OCI-LY1 (cell line): Measurements from ENCODE around the gene CHST13.

Experiments
- H2AFZ ChIP-seq: fragments of 200-600 bp; sonication (generic), shearing (Covaris generic); 2 replicates; pipeline ENCODE4 v1.6.0; 2014; ENCODE audit warnings: antibody characterized with exemption, mild to moderate bottlenecking, low read length
- H3F3A ChIP-seq: fragments of 200-600 bp; sonication (generic), shearing (Covaris generic); 2 replicates; pipeline ENCODE4 v1.6.0; 2014; ENCODE audit warnings: mild to moderate bottlenecking, antibody characterized with exemption, low read length, moderate library complexity; ENCODE audit not compliant: insufficient read depth
- H3K27ac ChIP-seq: fragments of 200-600 bp; sonication (generic); 2 replicates; pipeline ENCODE4 v1.5.1; 2014; ENCODE audit warnings: low read length, mixed run types, mild to moderate bottlenecking, low read depth; ENCODE audit not compliant: poor library complexity, severe bottlenecking
- H3K27me3 ChIP-seq: fragments of 200-600 bp; sonication (generic); 2 replicates; pipeline ENCODE4 v1.6.0; 2014; ENCODE audit warnings: antibody characterized with exemption, mild to moderate bottlenecking, low read length, moderate library complexity; ENCODE audit not compliant: insufficient read depth
- H3K36me3 ChIP-seq: fragments of 200-600 bp; sonication (generic); 2 replicates; pipeline ENCODE4 v1.6.1; 2014; ENCODE audit warnings: mild to moderate bottlenecking, antibody characterized with exemption, low read length, moderate library complexity, mixed read lengths; ENCODE audit not compliant: insufficient read depth
- H3K4me1 ChIP-seq: fragments of 200-600 bp; sonication (generic); 2 replicates; pipeline ENCODE4 v1.5.1; 2014; ENCODE audit warnings: mild to moderate bottlenecking, low read length, moderate library complexity; ENCODE audit not compliant: insufficient read depth, severe bottlenecking
- H3K4me2 ChIP-seq: fragments of 200-600 bp; sonication (generic), shearing (Covaris generic); 2 replicates; pipeline ENCODE4 v1.6.1; 2014; ENCODE audit warnings: low read length
- H3K4me3 ChIP-seq: fragments of 200-600 bp; sonication (generic); 2 replicates; pipeline ENCODE4 v1.5.1; 2014; ENCODE audit warnings: low read length, low read depth, mild to moderate bottlenecking, mixed read lengths; ENCODE audit not compliant: poor library complexity, severe bottlenecking
- H3K79me2 ChIP-seq: fragments of 200-600 bp; shearing (Covaris generic); 2 replicates; pipeline ENCODE4 v1.6.1; 2016; ENCODE audit warnings: mixed run types, low read length, mixed read lengths; ENCODE audit not compliant: insufficient read depth
- H3K9ac ChIP-seq: fragments of 200-600 bp; sonication (generic), shearing (Covaris generic); 2 replicates; pipeline ENCODE4 v1.6.1; 2014; ENCODE audit warnings: mild to moderate bottlenecking, low read length, mixed read lengths
- H3K9me2 ChIP-seq: fragments of 200-600 bp; sonication (generic), shearing (Covaris generic); 2 replicates; pipeline ENCODE4 v1.6.1; 2014; ENCODE audit warnings: low read depth, mild to moderate bottlenecking, low read length, mixed read lengths
- H3K9me3 ChIP-seq: fragments of 200-600 bp; shearing (Covaris generic); 2 replicates; pipeline ENCODE4 v1.6.1; 2014; ENCODE audit warnings: low read length, mixed read lengths
- H4K20me1 ChIP-seq: fragments of 200-600 bp; sonication (generic), shearing (Covaris generic); 2 replicates; pipeline ENCODE4 v1.6.0; 2016; ENCODE audit warnings: mild to moderate bottlenecking, low read length; ENCODE audit not compliant: insufficient read depth
- EZH2 ChIP-seq: fragments of 200-600 bp; sonication (generic), shearing (Covaris generic); IDR thresholded peaks from 2 replicates; pipeline ENCODE4 v1.8.0; 2017; ENCODE audit warnings: borderline replicate concordance, mixed run types, mild to moderate bottlenecking, antibody characterized with exemption, low read length, moderate library complexity, mixed read lengths
- TF ChIP-seq, protein P1 (sequence below): fragments of 200-600 bp; sonication (generic), shearing (Covaris generic); IDR thresholded peaks from 2 replicates; pipeline ENCODE4 v1.5.1; 2017; ENCODE audit warnings: mild to moderate bottlenecking, antibody characterized with exemption, low read length, moderate library complexity, mixed read lengths

The CHST13 gene

DNA sequence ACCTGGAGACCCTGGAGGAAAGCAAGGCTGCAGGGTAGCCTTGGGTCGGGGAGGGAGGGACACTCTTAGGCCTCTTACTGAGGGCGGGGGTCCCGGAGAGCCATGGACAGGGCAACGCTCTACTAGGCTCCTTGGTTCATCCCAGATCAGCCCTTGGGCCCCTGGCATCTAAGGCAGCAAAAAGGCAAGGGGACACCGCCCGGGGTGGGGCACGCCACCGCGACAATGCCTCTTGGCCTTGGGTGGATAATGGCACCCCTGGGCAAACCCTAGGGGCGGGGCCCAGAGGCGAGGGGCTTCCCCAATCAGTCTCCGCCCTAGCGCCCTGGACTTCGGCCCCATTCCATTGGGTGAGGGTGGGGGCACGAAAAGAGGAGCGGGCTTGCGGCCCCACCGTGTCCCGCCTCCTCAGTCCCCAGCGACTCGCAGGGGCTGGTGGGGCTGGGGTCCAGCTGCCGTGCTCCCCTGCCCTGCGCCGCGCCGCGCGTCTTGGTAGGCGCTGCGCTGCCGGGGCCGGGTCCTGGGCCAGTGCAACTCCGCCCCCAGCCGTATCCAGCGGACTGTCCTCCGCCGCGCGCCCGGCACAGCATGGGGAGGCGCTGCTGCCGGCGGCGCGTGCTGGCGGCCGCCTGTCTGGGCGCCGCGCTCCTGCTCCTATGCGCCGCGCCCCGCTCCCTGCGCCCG lies at the start of gene CHST13:
CHST13 (plus strand) TSS at position 411 of the 684 bp plus-strand sequence; CDS start at position 589, 178 bp downstream.
- Histone ChIP-seq H3K4me3 (no peak within 1 kb of the TSS), H2AFZ (no peak within 1 kb of the TSS), H4K20me1 (no peaks in the 10 kb centered on the region), H3K9me2 (no peaks in the 10 kb centered on the region), H3K27ac (no peak within 1 kb of the TSS), H3K9ac (no peak within 1 kb of the TSS), H3K36me3 (no peaks in the 10 kb centered on the region), H3F3A (no peaks in the 10 kb centered on the region), H3K79me2 (no peaks in the 10 kb centered on the region), H3K27me3 (no peaks in the 10 kb centered on the region), H3K4me1 (no peaks in the 10 kb centered on the region), H3K4me2 (no peak within 1 kb of the TSS), H3K9me3 (no peaks in the 10 kb centered on the region)
- TF ChIP-seq EZH2: no peak
- TF ChIP-seq, protein P1, sequence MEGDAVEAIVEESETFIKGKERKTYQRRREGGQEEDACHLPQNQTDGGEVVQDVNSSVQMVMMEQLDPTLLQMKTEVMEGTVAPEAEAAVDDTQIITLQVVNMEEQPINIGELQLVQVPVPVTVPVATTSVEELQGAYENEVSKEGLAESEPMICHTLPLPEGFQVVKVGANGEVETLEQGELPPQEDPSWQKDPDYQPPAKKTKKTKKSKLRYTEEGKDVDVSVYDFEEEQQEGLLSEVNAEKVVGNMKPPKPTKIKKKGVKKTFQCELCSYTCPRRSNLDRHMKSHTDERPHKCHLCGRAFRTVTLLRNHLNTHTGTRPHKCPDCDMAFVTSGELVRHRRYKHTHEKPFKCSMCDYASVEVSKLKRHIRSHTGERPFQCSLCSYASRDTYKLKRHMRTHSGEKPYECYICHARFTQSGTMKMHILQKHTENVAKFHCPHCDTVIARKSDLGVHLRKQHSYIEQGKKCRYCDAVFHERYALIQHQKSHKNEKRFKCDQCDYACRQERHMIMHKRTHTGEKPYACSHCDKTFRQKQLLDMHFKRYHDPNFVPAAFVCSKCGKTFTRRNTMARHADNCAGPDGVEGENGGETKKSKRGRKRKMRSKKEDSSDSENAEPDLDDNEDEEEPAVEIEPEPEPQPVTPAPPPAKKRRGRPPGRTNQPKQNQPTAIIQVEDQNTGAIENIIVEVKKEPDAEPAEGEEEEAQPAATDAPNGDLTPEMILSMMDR: no peak

GRCh38 chr3:126474498-126475412 lies 49.2 kb upstream of the CHST13 start:
- H3K9ac ChIP-seq: peak overlapping the region; percentile 73
- no peaks in the 10 kb centered on the region for H3K27me3 ChIP-seq
- no peak overlapping the region for H3K27ac ChIP-seq
- H2AFZ ChIP-seq: no peak overlapping the region
- peaks cover 14% of the 10 kb centered on the region; the same call in 1 of the 2 replicates for H3K79me2 ChIP-seq
- no peaks in the 10 kb centered on the region for H3K9me3 ChIP-seq
- H3K4me1 ChIP-seq: peaks cover 36% of the 10 kb centered on the region
- TF ChIP-seq EZH2: no peak
- TF ChIP-seq, protein P1: no peak
- H3K36me3 ChIP-seq: peaks cover 27% of the 10 kb centered on the region
- peak overlapping the region; percentile 76 for H3K4me3 ChIP-seq
- no peaks in the 10 kb centered on the region for H3F3A ChIP-seq
- H3K9me2 ChIP-seq: no peaks in the 10 kb centered on the region
- H4K20me1 ChIP-seq: no peaks in the 10 kb centered on the region
- peak overlapping the region; percentile 95 for H3K4me2 ChIP-seq

- no peaks in the 10 kb centered on the region for H3K9me3 ChIP-seq
- peaks cover 36% of the 10 kb centered on the region for H3K4me1 ChIP-seq
- H3K9ac ChIP-seq: peak within 1 kb of the TSS; percentile 73
- peaks cover 19% of the 10 kb centered on the region for H3K36me3 ChIP-seq
- H3K27me3 ChIP-seq: no peaks in the 10 kb centered on the region
- no peaks in the 10 kb centered on the region for H3F3A ChIP-seq
- H3K9me2 ChIP-seq: no peaks in the 10 kb centered on the region
- H3K79me2 ChIP-seq: peaks cover 14% of the 10 kb centered on the region; the same call in 1 of the 2 replicates
- H3K4me2 ChIP-seq: peak within 1 kb of the TSS; percentile 95
- H3K27ac ChIP-seq: no peak within 1 kb of the TSS
- peak within 1 kb of the TSS; percentile 76 for H3K4me3 ChIP-seq
- peak within 1 kb of the TSS; percentile 99 for H2AFZ ChIP-seq
- TF ChIP-seq, protein P1: peak; percentile 32
- no peak for TF ChIP-seq EZH2
- H4K20me1 ChIP-seq: no peaks in the 10 kb centered on the region
Measured at GRCh38 chr3:126475413-126476114, 48.4 kb upstream of the CHST13 start, which contains the start of gene ZXDC. Gene ZXDC (minus strand): TSS chr3:126475891. CDS start chr3:126475865, 26 bp downstream.
